B cell (primary cell): ENCODE results near the gene CCDC60. TPM values are rescaled to one million over a fixed set of nuclear protein-coding genes. Genes with fewer than 3 reads are reported as not detected.

Source experiments
- ATAC-seq: fragments of 200-7000 bp; cut with Tn5 transposase; one replicate; pipeline ENCODE4 v1.10.0; 2021; ENCODE audit warnings: low read depth, mild to moderate bottlenecking, moderate number of reproducible peaks, moderate library complexity
- CTCF ChIA-PET: fragments of 350-600 bp; sonication (Branson Sonifier 250); formaldehyde crosslinking; loops from one replicate; lab custom pipeline; 2021; ENCODE audit warnings: antibody characterized with exemption, inconsistent platforms; lab: Charles Lee
- POLR2A ChIA-PET: fragments of 350-600 bp; sonication (Branson Sonifier 250); formaldehyde crosslinking; loops from one replicate; lab custom pipeline; 2021; ENCODE audit warnings: antibody characterized with exemption; lab: Charles Lee
- DNase-seq: peaks from one replicate; pipeline ENCODE4 v3.0.0; 2013
- H2AFZ ChIP-seq: 2 replicates; pipeline ENCODE4 v1.6.1; 2012; ENCODE audit warnings: mild to moderate bottlenecking, low read depth, low read length; ENCODE audit not compliant: insufficient read depth, poor library complexity, severe bottlenecking
- H3K27ac ChIP-seq, 2 donors: 1 replicate in 1 of 2; 2 replicates in 1 of 2; pipeline ENCODE4 v1.5.1; 2012 to 2013; ENCODE audit warnings: low read length in 2 of 2, mild to moderate bottlenecking in 2 of 2, moderate library complexity in 1 of 2
- H3K27me3 ChIP-seq, 4 experiments: fragments of 200-600 bp in 1 of 4; sonication (generic) in 1 of 4; replicated peaks in 1 of 4; 1 replicate in 2 of 4; 2 replicates in 2 of 4; pipeline versions ENCODE4 v1.6.1 to v1.7.0; 2013 to 2016; ENCODE audit warnings: low read length in 3 of 4, mild to moderate bottlenecking in 2 of 4, mixed read lengths in 1 of 4, moderate library complexity in 1 of 4; ENCODE audit not compliant: insufficient read depth in 4 of 4, control insufficient read depth in 3 of 4; ENCODE audit errors: control extremely low read depth in 1 of 4
- H3K36me3 ChIP-seq, 2 experiments: replicated peaks in 1 of 2; 1 replicate in 1 of 2; 2 replicates in 1 of 2; pipeline versions ENCODE4 v1.6.1 to v1.7.1; 2013; ENCODE audit warnings: low read length in 1 of 2; ENCODE audit not compliant: insufficient read depth in 2 of 2, control insufficient read depth in 1 of 2; ENCODE audit errors: control extremely low read depth in 1 of 2, extremely low read depth in 1 of 2
- H3K4me1 ChIP-seq, 2 donors: fragments of 200-600 bp in 1 of 2; sonication (generic) in 1 of 2; 1 replicate in 1 of 2; 2 replicates in 1 of 2; pipeline versions ENCODE4 v1.5.1 to v1.6.1; 2013 to 2017; ENCODE audit warnings: low read length in 2 of 2; ENCODE audit not compliant: control insufficient read depth in 2 of 2, insufficient read depth in 2 of 2
- H3K4me2 ChIP-seq: replicated peaks from 2 replicates; pipeline ENCODE3; 2012; ENCODE audit warnings: mild to moderate bottlenecking, low read depth, low read length; ENCODE audit not compliant: poor library complexity, severe bottlenecking
- H3K4me3 ChIP-seq, 5 experiments: fragments of 200-600 bp in 1 of 5; sonication (generic) in 1 of 5; 1 replicate in 3 of 5; 2 replicates in 2 of 5; pipeline versions ENCODE4 v1.5.1 to v1.7.0; 2011 to 2016; ENCODE audit warnings: low read length in 4 of 5, mild to moderate bottlenecking in 4 of 5, low read depth in 2 of 5, control low read depth in 1 of 5, moderate library complexity in 1 of 5; ENCODE audit not compliant: insufficient read depth in 1 of 5; ENCODE audit errors: control extremely low read depth in 1 of 5, extremely low read depth in 1 of 5
- H3K79me2 ChIP-seq: fragments of 200-600 bp; sonication (generic); one replicate; pipeline ENCODE4 v1.6.0; 2016; ENCODE audit warnings: low read length; ENCODE audit not compliant: control insufficient read depth, insufficient read depth
- H3K9ac ChIP-seq: fragments of 200-600 bp; sonication (generic); 2 replicates; pipeline ENCODE4 v1.6.1; 2017; ENCODE audit warnings: mild to moderate bottlenecking, low read length, moderate library complexity
- H3K9me3 ChIP-seq, 3 donors: one replicate each; pipeline versions ENCODE4 v1.6.1 to v1.7.1; 2013; ENCODE audit warnings: low read length in 2 of 3; ENCODE audit not compliant: control insufficient read depth in 2 of 3, insufficient read depth in 1 of 3; ENCODE audit errors: control extremely low read depth in 1 of 3
- H4K20me1 ChIP-seq: 2 replicates; pipeline ENCODE4 v1.6.0; 2012; ENCODE audit warnings: mild to moderate bottlenecking, low read length; ENCODE audit not compliant: insufficient read depth, control insufficient read depth, poor library complexity, severe bottlenecking
- H3K27ac Mint-ChIP-seq: one replicate; pipeline ENCODE4 v1.8.0; 2021; ENCODE audit warnings: mixed read lengths
- H3K27me3 Mint-ChIP-seq: one replicate; pipeline ENCODE4 v1.8.0; 2021; ENCODE audit warnings: mixed read lengths
- H3K4me1 Mint-ChIP-seq: one replicate; pipeline ENCODE4 v1.8.0; 2021; ENCODE audit warnings: mixed read lengths
- H3K4me3 Mint-ChIP-seq: one replicate; pipeline ENCODE4 v1.8.0; 2021; ENCODE audit warnings: mixed read lengths
- H3K9me3 Mint-ChIP-seq: one replicate; pipeline ENCODE4 v1.8.0; 2022; ENCODE audit warnings: mixed read lengths; ENCODE audit not compliant: insufficient read depth
- CTCF ChIP-seq: fragments of 200-600 bp; IDR thresholded peaks from one replicate; pipeline ENCODE4 v1.8.0; 2022; ENCODE audit warnings: antibody characterized with exemption, mild to moderate bottlenecking
- EZH2 ChIP-seq: IDR thresholded peaks from 2 replicates; pipeline ENCODE4 v1.6.1; 2012; ENCODE audit warnings: borderline replicate concordance, low read depth, mild to moderate bottlenecking, moderate library complexity, low read length; ENCODE audit not compliant: insufficient read depth, poor library complexity, severe bottlenecking
- WGBS: methylation state at CpG from one replicate; pipeline ENCODE4 v1.1.5; 2013; ENCODE audit warnings: missing lambda C conversion rate; ENCODE audit not compliant: insufficient coverage; 5-methylcytosine and 5-hydroxymethylcytosine counted together
- intact Hi-C: fragments of 100-400 bp; cut with micrococcal nuclease; formaldehyde crosslinking; loops from one replicate; pipeline ENCODE4 v1.10.0; 2022
- polyA plus RNA-seq: library from polyadenylated mRNA; depleted of rRNA; stranded (reverse); fragments of >200 nt; gene quantifications from 2 replicates; pipeline ENCODE4 v1.2.3, GENCODE V29; 2012
- total RNA-seq, 2 donors: library from RNA; stranded (reverse); fragments of 120-200 nt in 1 of 2; gene quantifications; 1 replicate in 1 of 2; 2 replicates in 1 of 2; pipeline versions ENCODE4 v1.2.3 to v1.2.4, GENCODE V29; 2013 to 2022

CCDC60 gene
- total and polyA plus RNA-seq, 2 donors (not counting 1 experiment from before 2014, with no cell fraction given) = not detected

- H3K36me3 ChIP-seq = no peaks in the 10 kb centered on the region
- Mint-ChIP-seq H3K4me1 (no peaks in the 10 kb centered on the region), H3K9me3 (peaks cover 6% of the 10 kb centered on the region), H3K27me3 (peaks cover 7% of the 10 kb centered on the region), H3K4me3 (no peak overlapping the region), H3K27ac (no peak overlapping the region)
- POLR2A ChIA-PET = interaction anchor here (0.7 kb wide), 1 partner anchor 16 kb away, joined by 4 read pairs; no protein-coding TSS in a partner anchor
- no peaks in the 10 kb centered on the region for H3K79me2 ChIP-seq
- H3K9me3 ChIP-seq = peaks cover 0 to 9% (median 0%) of the 10 kb centered on the region in 3 donors
- no peak overlapping the region for H3K27ac ChIP-seq
- no peak overlapping the region for H3K9ac ChIP-seq
- CTCF ChIA-PET = no interaction called here
- DNase-seq = no peak
- H4K20me1 ChIP-seq = no peaks in the 10 kb centered on the region
- no peak overlapping the region for H3K4me3 ChIP-seq
- H2AFZ ChIP-seq = no peak overlapping the region
- H3K4me2 ChIP-seq = no peak overlapping the region
- no peaks in the 10 kb centered on the region for H3K27me3 ChIP-seq
- no peak for ATAC-seq
- WGBS = 87% methylated on average over 3 of the region's 3 CpGs
- no peaks in the 10 kb centered on the region for H3K4me1 ChIP-seq
- intact Hi-C loops = no loop called here
- no peak for TF ChIP-seq EZH2
- no peak for TF ChIP-seq CTCF
These were observed 51.1 kb downstream of the CCDC60 start for GRCh38 chr12:119385659-119386058.

GRCh38 chr12:119389687-119390086 is 55.2 kb downstream of the CCDC60 start:
- Histone ChIP-seq H3K4me3 (no peak overlapping the region), H3K36me3 (no peaks in the 10 kb centered on the region), H2AFZ (no peak overlapping the region), H4K20me1 (no peaks in the 10 kb centered on the region), H3K27ac (no peak overlapping the region), H3K27me3 (peaks cover 0 to under 1% (median 0%) of the 10 kb centered on the region in 4 experiments), H3K4me2 (no peak overlapping the region), H3K4me1 (no peaks in the 10 kb centered on the region), H3K9ac (no peak overlapping the region), H3K79me2 (no peaks in the 10 kb centered on the region), H3K9me3 (peaks cover 0 to 3% (median 0%) of the 10 kb centered on the region in 3 donors)
- Mint-ChIP-seq H3K4me3 (no peak overlapping the region), H3K4me1 (no peaks in the 10 kb centered on the region), H3K27me3 (peaks cover 7% of the 10 kb centered on the region), H3K27ac (no peak overlapping the region), H3K9me3 (peaks cover 3% of the 10 kb centered on the region)
- POLR2A ChIA-PET = no interaction called here
- no peak for TF ChIP-seq CTCF
- no peak for TF ChIP-seq EZH2
- DNase-seq (no peak), ATAC-seq (no peak)
- CTCF ChIA-PET = no interaction called here
- intact Hi-C loops = no loop called here
